Measurements from ENCODE around the gene ZSWIM3. TPM values are rescaled to one million over a fixed set of nuclear protein-coding genes. Genes with fewer than 3 reads are reported as not detected.

The ZSWIM3 gene
- total RNA-seq, 1 donor = 5.6 TPM

DNA sequence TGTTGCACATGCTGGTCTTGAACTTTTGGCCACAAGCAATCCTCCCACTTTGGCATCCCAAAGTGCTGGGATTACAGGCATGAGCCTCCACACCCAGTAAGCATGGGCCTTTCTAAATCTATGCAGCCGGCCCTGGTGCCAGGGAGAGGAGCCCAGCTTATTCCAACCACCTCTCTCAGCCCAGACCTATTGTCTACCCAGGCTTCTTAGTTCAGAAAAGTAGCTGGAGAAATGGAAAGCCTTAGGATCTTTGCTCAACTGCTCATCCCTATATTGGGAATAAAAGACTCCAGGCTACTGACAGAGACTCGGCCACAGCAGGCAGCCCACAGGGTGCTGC, 69.3 kb downstream of the ZSWIM3 start:
- TF ChIP-seq, protein P1, sequence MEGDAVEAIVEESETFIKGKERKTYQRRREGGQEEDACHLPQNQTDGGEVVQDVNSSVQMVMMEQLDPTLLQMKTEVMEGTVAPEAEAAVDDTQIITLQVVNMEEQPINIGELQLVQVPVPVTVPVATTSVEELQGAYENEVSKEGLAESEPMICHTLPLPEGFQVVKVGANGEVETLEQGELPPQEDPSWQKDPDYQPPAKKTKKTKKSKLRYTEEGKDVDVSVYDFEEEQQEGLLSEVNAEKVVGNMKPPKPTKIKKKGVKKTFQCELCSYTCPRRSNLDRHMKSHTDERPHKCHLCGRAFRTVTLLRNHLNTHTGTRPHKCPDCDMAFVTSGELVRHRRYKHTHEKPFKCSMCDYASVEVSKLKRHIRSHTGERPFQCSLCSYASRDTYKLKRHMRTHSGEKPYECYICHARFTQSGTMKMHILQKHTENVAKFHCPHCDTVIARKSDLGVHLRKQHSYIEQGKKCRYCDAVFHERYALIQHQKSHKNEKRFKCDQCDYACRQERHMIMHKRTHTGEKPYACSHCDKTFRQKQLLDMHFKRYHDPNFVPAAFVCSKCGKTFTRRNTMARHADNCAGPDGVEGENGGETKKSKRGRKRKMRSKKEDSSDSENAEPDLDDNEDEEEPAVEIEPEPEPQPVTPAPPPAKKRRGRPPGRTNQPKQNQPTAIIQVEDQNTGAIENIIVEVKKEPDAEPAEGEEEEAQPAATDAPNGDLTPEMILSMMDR (IDR thresholded peaks at IDR 0.05; ENCODE audit: insufficient read depth, low read depth, low read length) = no peak
- no peak overlapping the region for H3K4me3 ChIP-seq (ENCODE audit: low read depth, low read length)
- DNase-seq (ENCODE audit: low read depth) = no peak

DNA sequence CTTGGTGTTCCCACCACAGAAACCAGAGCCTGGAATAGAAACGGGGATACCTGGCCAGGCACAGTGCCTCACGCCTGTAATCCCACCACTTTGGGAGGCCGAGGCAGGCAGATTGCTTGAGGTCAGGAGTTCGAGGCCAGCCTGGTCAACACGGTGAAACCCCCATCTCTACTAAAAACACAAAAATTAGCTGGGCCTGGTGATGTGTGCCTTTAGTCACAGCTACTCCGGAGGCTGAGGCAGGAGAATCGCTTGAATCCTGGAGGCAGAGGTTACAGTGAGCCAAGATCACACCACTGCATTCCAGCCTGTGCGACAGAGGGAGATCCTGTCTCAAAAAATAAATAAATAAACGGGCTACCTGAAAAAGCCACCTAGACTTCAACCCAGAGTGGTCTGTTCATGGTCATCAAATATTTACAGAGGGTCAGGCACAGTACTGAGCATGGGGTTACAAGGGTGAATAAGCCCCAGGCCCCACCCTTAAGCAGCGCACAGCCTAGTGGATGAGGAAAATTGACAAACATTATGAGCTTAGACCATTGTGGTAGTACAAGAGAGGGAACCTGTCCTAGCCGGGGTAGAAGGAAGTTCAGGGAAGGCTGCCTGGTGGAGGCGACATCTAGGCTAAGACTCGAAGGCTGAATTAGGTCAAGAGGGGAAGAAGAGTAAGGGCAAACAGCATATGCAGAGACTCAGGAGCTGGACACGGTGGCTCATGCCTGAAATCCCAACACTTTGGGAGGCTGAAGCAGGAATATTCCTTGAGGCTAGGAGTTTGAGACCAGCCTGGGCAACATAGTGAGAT, 69.9 kb downstream of the ZSWIM3 start:
- TF ChIP-seq, protein P1 (IDR thresholded peaks at IDR 0.05; ENCODE audit: insufficient read depth, low read depth, low read length) = no peak
- no peak for DNase-seq (ENCODE audit: low read depth)
- H3K4me3 ChIP-seq (ENCODE audit: low read depth, low read length) = no peak overlapping the region

Other genes with a start within 250 kb of the ZSWIM3 start
- not detected in 2 replicates for gene WFDC10A, start 227.9 kb upstream of the ZSWIM3 start, total RNA-seq
- not detected in 2 replicates for gene WFDC9, start 226.3 kb upstream of the ZSWIM3 start, total RNA-seq
- not detected in 2 replicates for gene WFDC11, start 187.4 kb upstream of the ZSWIM3 start, total RNA-seq
- gene WFDC13, start 155.6 kb upstream of the ZSWIM3 start, total RNA-seq = not detected in 2 replicates
- not detected in 2 replicates for gene WFDC10B, start 152.6 kb upstream of the ZSWIM3 start, total RNA-seq
- gene SPINT4, start 135.3 kb upstream of the ZSWIM3 start, total RNA-seq = not detected in 2 replicates
- gene WFDC3, start 65.7 kb upstream of the ZSWIM3 start, total RNA-seq = 0.43 TPM in 1 of 2 replicates, not detected in the other
- gene DNTTIP1, start 65.7 kb upstream of the ZSWIM3 start, total RNA-seq = 9.5 and 12.6 TPM in 2 replicates
- 13.5 and 26.3 TPM in 2 replicates for gene UBE2C, start 45.0 kb upstream of the ZSWIM3 start, total RNA-seq
- gene TNNC2, start 30.3 kb upstream of the ZSWIM3 start, total RNA-seq = 0.32 and 0.43 TPM in 2 replicates
- gene SNX21, start 23.8 kb upstream of the ZSWIM3 start, total RNA-seq = 50.5 and 60.9 TPM in 2 replicates
- 36.7 and 43.5 TPM in 2 replicates for gene ACOT8, start 222 bp upstream of the ZSWIM3 start, total RNA-seq
- 8.1 and 9.1 TPM in 2 replicates for gene ZSWIM1, start 23.6 kb downstream of the ZSWIM3 start, total RNA-seq
- gene SPATA25, start 30.0 kb downstream of the ZSWIM3 start, total RNA-seq = 0.43 and 1.3 TPM in 2 replicates
- gene NEURL2, start 33.6 kb downstream of the ZSWIM3 start, total RNA-seq = 3.9 and 5.2 TPM in 2 replicates
- 60.9 and 61.3 TPM in 2 replicates for gene CTSA, start 33.7 kb downstream of the ZSWIM3 start, total RNA-seq
- gene PLTP, start 54.5 kb downstream of the ZSWIM3 start, total RNA-seq = 10.4 and 14.8 TPM in 2 replicates
- 9.1 and 15.8 TPM in 2 replicates for gene PCIF1, start 77.1 kb downstream of the ZSWIM3 start, total RNA-seq
- 17.7 and 19.6 TPM in 2 replicates for gene ZNF335, start 114.6 kb downstream of the ZSWIM3 start, total RNA-seq
- not detected in 2 replicates for gene MMP9, start 151.3 kb downstream of the ZSWIM3 start, total RNA-seq
- under 0.01 TPM in 2 replicates for gene SLC12A5, start 171.6 kb downstream of the ZSWIM3 start, total RNA-seq
- gene NCOA5, start 232.3 kb downstream of the ZSWIM3 start, total RNA-seq = 15.5 and 18.6 TPM in 2 replicates

Data from fibroblast of villous mesenchyme (primary cell).